LNCaP clone FGC (cell line): ENCODE measurements around the gene CRIP2.

ENCODE experiments used
- DNase-seq: peaks from one replicate; pipeline ENCODE4 v3.0.0-alpha.2; 2011; ENCODE audit warnings: low read depth
- H3K4me3 ChIP-seq: 2 replicates; pipeline ENCODE4 v1.5.1; 2011; ENCODE audit warnings: mild to moderate bottlenecking, low read depth, low read length, control low read depth
- CTCF ChIP-seq: IDR thresholded peaks from 2 replicates; pipeline ENCODE4 v1.5.1; 2012; ENCODE audit warnings: mild to moderate bottlenecking; ENCODE audit not compliant: control insufficient read depth, insufficient read depth; ENCODE audit errors: extremely low read depth

Gene CRIP2

GRCh38 chr14:105474483-105475268 lies at the start of gene CRIP2:
Gene CRIP2, plus strand, starts transcription at chr14:105474821. Its CDS starts 42 bp downstream, at chr14:105474863.
- TF ChIP-seq CTCF: no peak
- H3K4me3 ChIP-seq: peak within 1 kb of the TSS; percentile 57
- DNase-seq: no peak

- no peak for DNase-seq
- TF ChIP-seq CTCF: no peak
- H3K4me3 ChIP-seq: no peak overlapping the region
Observed at GRCh38 chr14:105424861-105425260, 49.8 kb upstream of the CRIP2 start.

GRCh38 chr14:105425823-105426247 lies 48.8 kb upstream of the CRIP2 start:
- DNase-seq: no peak

GRCh38 chr14:105426416-105427130 lies 48.0 kb upstream of the CRIP2 start:
- no peak overlapping the region for H3K4me3 ChIP-seq
- no peak for DNase-seq
- no peak for TF ChIP-seq CTCF

More at GRCh38 chr14:105425823-105426247, 48.8 kb upstream of the CRIP2 start:
- no peak overlapping the region for H3K4me3 ChIP-seq
- no peak for TF ChIP-seq CTCF

GRCh38 chr14:105427412-105427811 lies 47.2 kb upstream of the CRIP2 start:
- no peak overlapping the region for H3K4me3 ChIP-seq
- TF ChIP-seq CTCF: no peak
- no peak for DNase-seq

GRCh38 chr14:105427936-105428485 lies 46.6 kb upstream of the CRIP2 start:
- no peak for DNase-seq
- H3K4me3 ChIP-seq: no peak overlapping the region
- no peak for TF ChIP-seq CTCF
